Measurements from ENCODE around the gene CHRND. TPM values are rescaled to one million over a fixed set of nuclear protein-coding genes. Genes with fewer than 3 reads are reported as not detected.

Gene CHRND
- total and polyA plus RNA-seq, 2 of the 8 experiments (the other 6 are each of a cell fraction or from before 2014, with no cell fraction given) = 0.24 TPM; not detected in 1

GRCh38 chr2:232502511-232502910 lies 23.4 kb upstream of the CHRND start:
- DNase-seq (ENCODE audit: low read depth in 1 of 2, low spot score in 2 of 2) (no peak), FAIRE-seq (no peak)
- H3K4me1 ChIP-seq (replicated peaks in 1 of 4; ENCODE audit: control insufficient read depth in 3 of 4, insufficient read depth in 4 of 4, low read length in 3 of 4) = peaks cover 0 to 28% (median 17%) of the 10 kb centered on the region in 4 experiments; a peak in 6 of 7 replicates
- WGBS, 2 experiments (ENCODE audit: extremely low coverage in 1 of 2, insufficient coverage in 1 of 2, insufficient read length in 1 of 2, insufficient replicate concordance in 2 of 2, low coverage in 1 of 2, low lambda C conversion rate in 2 of 2, missing lambda C conversion rate in 1 of 2) = 3% methylated on average over 20 of the region's 21 CpGs; no CpG with 5 or more reads in 1 of the 2 experiments
- peak overlapping the region; percentile 71 for H2BK5ac ChIP-seq (ENCODE audit: low read depth, low read length)
- no peak overlapping the region; the same call in none of the 2 replicates for H3K18ac ChIP-seq (ENCODE audit: extremely low read depth, low read length)
- H3K14ac ChIP-seq (ENCODE audit: insufficient read length) = peak overlapping the region; percentile 96
- ChIA-PET CTCF (ENCODE audit: partially characterized antibody) (interaction anchor here (0.9 to 2.9 kb wide), 6 partner anchors 10 to 94 kb away, joined by 3 to 13 read pairs (median 3); no protein-coding TSS in a partner anchor), POLR2A (ENCODE audit: partially characterized antibody) (interaction anchor here (1.3 kb wide), 1 partner anchor 18 kb away, joined by 4 read pairs; the partner anchor contains the start of gene PRSS56)
- H3K56ac ChIP-seq (replicated peaks; ENCODE audit: insufficient read length, low read depth, low read length) = no peak overlapping the region
- H3K79me1 ChIP-seq (ENCODE audit: low read depth, low read length) = no peaks in the 10 kb centered on the region
- peak overlapping the region in 1 of 4 experiments; percentile 60; a peak in 1 of 7 replicates for H3K9ac ChIP-seq (replicated peaks in 1 of 4; ENCODE audit: extremely low read depth in 1 of 4, low read depth in 3 of 4, low read length in 3 of 4)
- peaks cover 12% of the 10 kb centered on the region for H3K23me2 ChIP-seq (ENCODE audit: low read depth, low read length)
- no peak overlapping the region for H2BK120ac ChIP-seq (replicated peaks; ENCODE audit: low read depth, low read length)
- no peak overlapping the region for H3K27ac ChIP-seq (ENCODE audit: low read depth, low read length)
- H2AFZ ChIP-seq (ENCODE audit: low read length) = no peak overlapping the region
- no peak overlapping the region for H3K23ac ChIP-seq (ENCODE audit: insufficient read length)
- H2BK20ac ChIP-seq (ENCODE audit: low read length) = no peak overlapping the region
- peak overlapping the region; percentile 100 for H3K4me2 ChIP-seq (ENCODE audit: insufficient read depth in 1 of 2, low read depth in 2 of 2, low read length in 2 of 2)
- peak overlapping the region; percentile 96 for H3K4ac ChIP-seq (replicated peaks; ENCODE audit: insufficient read length, low read depth, low read length)
- peaks cover 15 to 48% (median 42%) of the 10 kb centered on the region in 4 experiments for H3K27me3 ChIP-seq (replicated peaks in 1 of 4; ENCODE audit: control insufficient read depth in 3 of 4, extremely low read depth in 1 of 4, insufficient read depth in 3 of 4, low read length in 3 of 4)
- H3K79me2 ChIP-seq (ENCODE audit: control insufficient read depth in 1 of 2, insufficient read depth in 2 of 2, low read length in 2 of 2) = no peaks in the 10 kb centered on the region
- H3K4me3 ChIP-seq (ENCODE audit: extremely low read depth in 1 of 4, insufficient read depth in 2 of 4, low read depth in 3 of 4, low read length in 4 of 4) = peak overlapping the region; percentile 39 to 84 (median 56)
- H4K8ac ChIP-seq (ENCODE audit: extremely low read depth, insufficient read depth, low read length) = no peak overlapping the region
- H4K5ac ChIP-seq (ENCODE audit: insufficient read length, low read depth, low read length) = peak overlapping the region; percentile 54
- H4K20me1 ChIP-seq (replicated peaks in 1 of 2; ENCODE audit: control insufficient read depth in 1 of 2, insufficient read depth in 2 of 2, low read length in 2 of 2) = peaks cover 0 to 2% of the 10 kb centered on the region in 2 experiments
- no peak overlapping the region for H2AK5ac ChIP-seq (ENCODE audit: low read depth, low read length)
- peak overlapping the region; percentile 99; the same call in 1 of the 2 replicates for H2BK15ac ChIP-seq (ENCODE audit: low read length)
- H2BK12ac ChIP-seq (ENCODE audit: low read depth, low read length) = peak overlapping the region; percentile 93; the same call in 1 of the 2 replicates
- no peaks in the 10 kb centered on the region for H3K36me3 ChIP-seq (ENCODE audit: control insufficient read depth in 2 of 4, insufficient read depth in 4 of 4, low read length in 3 of 4)
- peak overlapping the region; percentile 94 for H4K91ac ChIP-seq (replicated peaks; ENCODE audit: insufficient read length, low read length)
- H3K9me3 ChIP-seq (ENCODE audit: insufficient read depth in 2 of 2, low read depth in 1 of 2, low read length in 1 of 2) = no peaks in the 10 kb centered on the region
- TF ChIP-seq POLR2A (IDR thresholded peaks at IDR 0.05; ENCODE audit: control extremely low read depth in 1 of 2, low read depth in 2 of 2, low read length in 2 of 2) = no peak
- TF ChIP-seq SAP30 (IDR thresholded peaks at IDR 0.05; ENCODE audit: insufficient read depth, insufficient replicate concordance, low read length) = no peak
- no peak for TF ChIP-seq KDM4A (IDR thresholded peaks at IDR 0.05; ENCODE audit: low read depth, low read length, severe bottlenecking)
- no peak for TF ChIP-seq EGR1 (IDR thresholded peaks at IDR 0.05; ENCODE audit: borderline replicate concordance, low read depth, low read length)
- peak; percentile 67 for TF ChIP-seq MAX (IDR thresholded peaks at IDR 0.05)
- no peak for TF ChIP-seq CTCF (IDR thresholded peaks at IDR 0.05; ENCODE audit: control extremely low read depth in 1 of 3, insufficient read depth in 1 of 3, low read depth in 1 of 3, low read length in 3 of 3)
- no peak for TF ChIP-seq USF2 (IDR thresholded peaks at IDR 0.05; ENCODE audit: low read length)
- no peak for TF ChIP-seq CREB1 (IDR thresholded peaks at IDR 0.05)
- peak in 1 of 2 experiments; percentile 28; a peak in 1 of 4 replicates for TF ChIP-seq SIN3A (conservative IDR thresholded peaks at IDR 0.05 in 1 of 2, IDR thresholded peaks at IDR 0.05 in 1 of 2; ENCODE audit: low read depth in 1 of 2, low read length in 2 of 2)
